Activated gamma-delta T cell treated with Interleukin-2 at 50 U/mL for 16 hours (primary cell): Measurements from ENCODE around the gene ASCL5.

ENCODE experiments used
- DNase-seq: peaks from one replicate; pipeline ENCODE4 v3.0.0-alpha.2; 2020

The ASCL5 gene

GRCh38 chr1:201134405-201134804 is 7.4 kb upstream of the ASCL5 start:
- DNase-seq = no peak

- DNase-seq = no peak
Measured at GRCh38 chr1:201131398-201131797, 4.4 kb upstream of the ASCL5 start.

GRCh38 chr1:201128962-201129361 is 2.0 kb upstream of the ASCL5 start:
- DNase-seq = no peak

- no peak for DNase-seq
Measured at GRCh38 chr1:201128476-201128875, 1.5 kb upstream of the ASCL5 start.

- DNase-seq = no peak
Measured at GRCh38 chr1:201127755-201128455, 921 bp upstream of the ASCL5 start.

GRCh38 chr1:201126463-201126831 is 537 bp downstream of the ASCL5 start:
- no peak for DNase-seq

GRCh38 chr1:201125800-201126199 is 1.2 kb downstream of the ASCL5 start:
- DNase-seq = no peak

GRCh38 chr1:201125019-201125418 is 2.0 kb downstream of the ASCL5 start:
- DNase-seq = no peak

GRCh38 chr1:201123866-201124265 is 3.1 kb downstream of the ASCL5 start:
- no peak for DNase-seq

- DNase-seq = no peak
Measured at GRCh38 chr1:201122321-201122957, 4.5 kb downstream of the ASCL5 start.

GRCh38 chr1:201119206-201120197 is 7.5 kb downstream of the ASCL5 start:
- DNase-seq = peak; percentile 39

- no peak for DNase-seq
Measured at GRCh38 chr1:201116091-201116490, 10.9 kb downstream of the ASCL5 start.

GRCh38 chr1:201115390-201115937 is 11.5 kb downstream of the ASCL5 start:
- DNase-seq = no peak

- peak; percentile 62 for DNase-seq
Measured at GRCh38 chr1:201114245-201115131, 12.5 kb downstream of the ASCL5 start.

GRCh38 chr1:201113451-201114244 is 13.3 kb downstream of the ASCL5 start:
- no peak for DNase-seq

GRCh38 chr1:201112926-201113325 is 14.1 kb downstream of the ASCL5 start:
- DNase-seq = no peak

GRCh38 chr1:201112173-201112731 is 14.7 kb downstream of the ASCL5 start, which contains the start of gene CACNA1S:
Gene CACNA1S (minus strand): TSS chr1:201112426. CDS start chr1:201112339, 87 bp downstream.
- DNase-seq = no peak

GRCh38 chr1:201111672-201112071 is 15.3 kb downstream of the ASCL5 start:
- DNase-seq = no peak

- DNase-seq = no peak
Measured at GRCh38 chr1:201111156-201111555, 15.8 kb downstream of the ASCL5 start.

GRCh38 chr1:201110616-201111015 is 16.4 kb downstream of the ASCL5 start:
- no peak for DNase-seq

GRCh38 chr1:201110138-201110537 is 16.8 kb downstream of the ASCL5 start:
- no peak for DNase-seq
